Panc1 (cell line): ENCODE measurements around the gene RUNX1. TPM values are rescaled to one million over a fixed set of nuclear protein-coding genes. Genes with fewer than 3 reads are reported as not detected.

ENCODE experiments used
- ATAC-seq: fragments of 200-7000 bp; cut with Tn5 transposase; 2 replicates; pipeline ENCODE4 v1.9.1; 2020; ENCODE audit warnings: mild to moderate bottlenecking, moderate library complexity
- BruUV-seq: library from RNA; stranded (reverse); fragments of 400-500 nt; replicated peaks from 2 replicates; lab custom pipeline; 2021; lab: Mats Ljungman, UMichigan
- CTCF ChIA-PET: fragments of 300-600 bp; sonication (Branson Sonifier 250); formaldehyde crosslinking; loops from one replicate; lab custom pipeline; 2022; ENCODE audit warnings: antibody characterized with exemption; lab: Charles Lee
- POLR2A ChIA-PET: fragments of 300-600 bp; sonication (Branson Sonifier 250); formaldehyde crosslinking; loops from one replicate; lab custom pipeline; 2022; ENCODE audit warnings: antibody characterized with exemption; lab: Charles Lee
- DNase-seq: peaks from one replicate; pipeline ENCODE4 v3.0.0-alpha.2; 2010; ENCODE audit warnings: low read depth, low spot score
- H3K27ac ChIP-seq: 2 replicates; pipeline ENCODE4 v1.5.1; 2011; ENCODE audit warnings: mild to moderate bottlenecking, low read length, inconsistent platforms
- H3K27me3 ChIP-seq: fragments of 200-500 bp; sonication (Bioruptor generic); 2 replicates; pipeline ENCODE4 v1.6.0; 2014; ENCODE audit warnings: low read length, inconsistent platforms; ENCODE audit not compliant: control insufficient read depth, insufficient read depth
- H3K36me3 ChIP-seq: fragments of 200-500 bp; sonication (Bioruptor generic); 2 replicates; pipeline ENCODE4 v1.5.1; 2014; ENCODE audit warnings: inconsistent platforms, mild to moderate bottlenecking, low read length, moderate library complexity; ENCODE audit not compliant: control insufficient read depth, insufficient read depth
- H3K4me1 ChIP-seq: 2 replicates; pipeline ENCODE4 v1.5.1; 2011; ENCODE audit warnings: inconsistent platforms, mild to moderate bottlenecking, low read length, moderate library complexity; ENCODE audit not compliant: control insufficient read depth, insufficient read depth
- H3K4me3 ChIP-seq, 2 experiments: 2 replicates each; pipeline ENCODE4 v1.5.1; 2011 to 2012; ENCODE audit warnings: low read depth in 2 of 2, low read length in 2 of 2, mild to moderate bottlenecking in 2 of 2, inconsistent platforms in 1 of 2, moderate library complexity in 1 of 2
- H3K9me3 ChIP-seq: fragments of 200-500 bp; sonication (Bioruptor generic); 2 replicates; pipeline ENCODE4 v1.5.1; 2014; ENCODE audit warnings: low read depth, mild to moderate bottlenecking, inconsistent platforms, low read length, moderate library complexity; ENCODE audit not compliant: control insufficient read depth, insufficient read depth
- POLR2AphosphoS5 ChIP-seq: IDR thresholded peaks from 2 replicates; pipeline ENCODE4 v1.6.1; 2012; ENCODE audit warnings: mild to moderate bottlenecking, low read depth, low read length, moderate library complexity
- TCF7L2 ChIP-seq: IDR thresholded peaks from 2 replicates; pipeline ENCODE4 v1.6.1; 2011; ENCODE audit warnings: mild to moderate bottlenecking, low read depth, low read length, inconsistent platforms
- in situ Hi-C: cut with HindIII; loops from 2 replicates; pipeline ENCODE4 v1.10.0; 2016; ENCODE audit warnings: low sequenced_read_pairs, low pct_unique_long_range_greater_than_20kb
- intact Hi-C: fragments of 100-400 bp; cut with micrococcal nuclease; formaldehyde crosslinking; loops from one replicate; pipeline ENCODE4 v1.10.0; 2022; ENCODE audit not compliant: unreplicated experiment
- total RNA-seq: library from RNA; stranded (reverse); gene quantifications from one replicate; pipeline ENCODE4 v1.2.1, GENCODE V29; 2021; ENCODE audit not compliant: unreplicated experiment
- TF ChIP-seq, protein P1 (sequence below): fragments of 450-650 bp; IDR thresholded peaks from 2 replicates; pipeline ENCODE4 v1.5.1; 2017; ENCODE audit warnings: mild to moderate bottlenecking
- TF ChIP-seq, protein P2 (sequence below), 2 experiments: IDR thresholded peaks; 2 replicates each; pipeline ENCODE4 v1.6.1; 2011 to 2012; ENCODE audit warnings: low read depth in 2 of 2, control low read depth in 1 of 2, low read length in 1 of 2, mild to moderate bottlenecking in 1 of 2, moderate library complexity in 1 of 2; ENCODE audit not compliant: insufficient read depth in 1 of 2

RUNX1 gene
- total RNA-seq, 1 experiment from 2014 or later: 22.4 TPM

DNA sequence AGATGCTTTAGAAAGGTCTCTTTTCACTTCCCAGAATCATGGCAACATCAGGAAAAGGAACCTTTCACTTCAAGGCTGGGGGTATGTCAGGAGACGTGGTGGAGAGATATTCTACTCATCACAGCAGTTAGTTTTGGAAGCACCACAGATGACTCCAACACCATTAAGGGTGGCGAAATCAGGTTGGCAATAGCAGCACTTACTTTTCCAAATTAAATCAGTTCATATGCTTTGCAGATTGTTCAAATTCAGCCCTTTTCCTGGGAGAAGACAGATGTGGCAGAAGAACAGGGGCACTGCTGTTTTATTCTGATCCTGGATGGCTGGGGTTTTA is 79.0 kb downstream of the RUNX1 start:
- ATAC-seq: no peak

DNA sequence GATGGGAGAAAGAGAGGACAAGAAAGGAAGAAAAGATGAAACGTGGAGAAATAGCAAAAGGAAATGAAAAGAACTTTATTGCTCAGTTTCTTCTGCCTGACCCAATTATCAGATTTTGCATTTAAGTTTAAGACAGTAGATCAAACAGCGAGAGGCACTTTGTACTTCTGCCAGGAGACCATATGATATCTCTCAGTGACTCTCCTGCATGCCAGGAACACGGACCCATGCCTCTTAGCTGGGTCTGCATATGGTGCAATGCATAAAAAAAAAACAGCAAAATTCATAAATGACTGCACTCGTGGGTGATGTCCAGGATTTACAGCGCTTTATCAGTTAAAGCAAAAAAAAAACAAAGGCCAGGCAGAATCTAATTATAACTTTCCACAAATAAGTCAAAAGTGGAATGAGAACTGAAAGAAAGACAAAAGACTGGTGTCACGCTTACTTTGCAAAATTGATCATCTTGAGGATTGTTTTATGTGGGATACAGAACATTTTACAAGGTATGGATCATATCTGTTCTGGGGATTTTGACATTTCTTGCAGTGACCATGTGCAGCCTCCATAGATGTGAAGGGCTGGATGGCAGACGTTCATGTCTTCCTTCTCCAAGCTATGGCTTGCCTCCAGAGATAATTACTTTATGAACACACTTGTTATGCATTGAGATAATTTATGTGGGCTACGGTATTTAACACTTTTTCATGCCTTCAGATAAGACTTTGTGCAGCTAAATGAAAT is 79.5 kb downstream of the RUNX1 start:
- no peaks in the 10 kb centered on the region for H3K4me1 ChIP-seq
- intact Hi-C loops: no loop called here
- in situ Hi-C loops: no loop called here
- no TSS peak for BruUV-seq
- H3K9me3 ChIP-seq: no peaks in the 10 kb centered on the region
- no peak overlapping the region for H3K27ac ChIP-seq
- no peak overlapping the region for H3K4me3 ChIP-seq
- TF ChIP-seq POLR2AphosphoS5 (no peak), TCF7L2 (no peak)
- TF ChIP-seq, protein P1, sequence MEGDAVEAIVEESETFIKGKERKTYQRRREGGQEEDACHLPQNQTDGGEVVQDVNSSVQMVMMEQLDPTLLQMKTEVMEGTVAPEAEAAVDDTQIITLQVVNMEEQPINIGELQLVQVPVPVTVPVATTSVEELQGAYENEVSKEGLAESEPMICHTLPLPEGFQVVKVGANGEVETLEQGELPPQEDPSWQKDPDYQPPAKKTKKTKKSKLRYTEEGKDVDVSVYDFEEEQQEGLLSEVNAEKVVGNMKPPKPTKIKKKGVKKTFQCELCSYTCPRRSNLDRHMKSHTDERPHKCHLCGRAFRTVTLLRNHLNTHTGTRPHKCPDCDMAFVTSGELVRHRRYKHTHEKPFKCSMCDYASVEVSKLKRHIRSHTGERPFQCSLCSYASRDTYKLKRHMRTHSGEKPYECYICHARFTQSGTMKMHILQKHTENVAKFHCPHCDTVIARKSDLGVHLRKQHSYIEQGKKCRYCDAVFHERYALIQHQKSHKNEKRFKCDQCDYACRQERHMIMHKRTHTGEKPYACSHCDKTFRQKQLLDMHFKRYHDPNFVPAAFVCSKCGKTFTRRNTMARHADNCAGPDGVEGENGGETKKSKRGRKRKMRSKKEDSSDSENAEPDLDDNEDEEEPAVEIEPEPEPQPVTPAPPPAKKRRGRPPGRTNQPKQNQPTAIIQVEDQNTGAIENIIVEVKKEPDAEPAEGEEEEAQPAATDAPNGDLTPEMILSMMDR: no peak
- TF ChIP-seq, protein P2, sequence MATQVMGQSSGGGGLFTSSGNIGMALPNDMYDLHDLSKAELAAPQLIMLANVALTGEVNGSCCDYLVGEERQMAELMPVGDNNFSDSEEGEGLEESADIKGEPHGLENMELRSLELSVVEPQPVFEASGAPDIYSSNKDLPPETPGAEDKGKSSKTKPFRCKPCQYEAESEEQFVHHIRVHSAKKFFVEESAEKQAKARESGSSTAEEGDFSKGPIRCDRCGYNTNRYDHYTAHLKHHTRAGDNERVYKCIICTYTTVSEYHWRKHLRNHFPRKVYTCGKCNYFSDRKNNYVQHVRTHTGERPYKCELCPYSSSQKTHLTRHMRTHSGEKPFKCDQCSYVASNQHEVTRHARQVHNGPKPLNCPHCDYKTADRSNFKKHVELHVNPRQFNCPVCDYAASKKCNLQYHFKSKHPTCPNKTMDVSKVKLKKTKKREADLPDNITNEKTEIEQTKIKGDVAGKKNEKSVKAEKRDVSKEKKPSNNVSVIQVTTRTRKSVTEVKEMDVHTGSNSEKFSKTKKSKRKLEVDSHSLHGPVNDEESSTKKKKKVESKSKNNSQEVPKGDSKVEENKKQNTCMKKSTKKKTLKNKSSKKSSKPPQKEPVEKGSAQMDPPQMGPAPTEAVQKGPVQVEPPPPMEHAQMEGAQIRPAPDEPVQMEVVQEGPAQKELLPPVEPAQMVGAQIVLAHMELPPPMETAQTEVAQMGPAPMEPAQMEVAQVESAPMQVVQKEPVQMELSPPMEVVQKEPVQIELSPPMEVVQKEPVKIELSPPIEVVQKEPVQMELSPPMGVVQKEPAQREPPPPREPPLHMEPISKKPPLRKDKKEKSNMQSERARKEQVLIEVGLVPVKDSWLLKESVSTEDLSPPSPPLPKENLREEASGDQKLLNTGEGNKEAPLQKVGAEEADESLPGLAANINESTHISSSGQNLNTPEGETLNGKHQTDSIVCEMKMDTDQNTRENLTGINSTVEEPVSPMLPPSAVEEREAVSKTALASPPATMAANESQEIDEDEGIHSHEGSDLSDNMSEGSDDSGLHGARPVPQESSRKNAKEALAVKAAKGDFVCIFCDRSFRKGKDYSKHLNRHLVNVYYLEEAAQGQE (IDR thresholded peaks at IDR 0.05; ENCODE audit: insufficient read depth in 1 of 2, low read depth in 2 of 2, low read length in 1 of 2): no peak
- H3K36me3 ChIP-seq: no peaks in the 10 kb centered on the region
- ChIA-PET POLR2A (no interaction called here), CTCF (no interaction called here)
- no peak for ATAC-seq
- no peaks in the 10 kb centered on the region for H3K27me3 ChIP-seq
- DNase-seq: no peak

More for the DNA sequence above, 79.0 kb downstream of the RUNX1 start:
- TF ChIP-seq, protein P2 (IDR thresholded peaks at IDR 0.05; ENCODE audit: insufficient read depth in 1 of 2, low read depth in 2 of 2, low read length in 1 of 2): no peak
- intact Hi-C loops: no loop called here
- Histone ChIP-seq H3K9me3 (no peaks in the 10 kb centered on the region), H3K27ac (no peak overlapping the region), H3K36me3 (no peaks in the 10 kb centered on the region), H3K27me3 (no peaks in the 10 kb centered on the region), H3K4me3 (no peak overlapping the region), H3K4me1 (no peaks in the 10 kb centered on the region)
- POLR2A ChIA-PET: no interaction called here
- in situ Hi-C loops: no loop called here
- BruUV-seq: no TSS peak
- CTCF ChIA-PET: no interaction called here
- DNase-seq: no peak
